H9 (cell line): ENCODE data around the gene RPS19BP1. TPM values are rescaled to one million over a fixed set of nuclear protein-coding genes. Genes with fewer than 3 reads are reported as not detected.

Experiments
- DNase-seq: peaks from one replicate; pipeline ENCODE4 v3.0.0-alpha.2; 2017
- H2AFZ ChIP-seq: one replicate; pipeline ENCODE4 v1.6.1; 2013; ENCODE audit warnings: mild to moderate bottlenecking, low read length, control low read depth, moderate library complexity
- H2AK5ac ChIP-seq: 2 replicates; pipeline ENCODE4 v1.6.1; 2013; ENCODE audit warnings: low read length, control low read depth, mixed read lengths; ENCODE audit not compliant: insufficient read length
- H2BK120ac ChIP-seq: one replicate; pipeline ENCODE4 v1.6.1; 2013; ENCODE audit warnings: low read depth, mild to moderate bottlenecking, low read length, control low read depth, inconsistent platforms; ENCODE audit not compliant: poor library complexity, severe bottlenecking
- H2BK12ac ChIP-seq: 2 replicates; pipeline ENCODE4 v1.6.1; 2013; ENCODE audit warnings: low read length, control low read depth, mixed read lengths, low read depth; ENCODE audit not compliant: insufficient read length
- H2BK15ac ChIP-seq: 2 replicates; pipeline ENCODE4 v1.6.1; 2013; ENCODE audit warnings: low read depth, low read length, control low read depth
- H2BK20ac ChIP-seq: one replicate; pipeline ENCODE4 v1.6.1; 2013; ENCODE audit warnings: low read depth, mild to moderate bottlenecking, low read length, control low read depth, inconsistent platforms; ENCODE audit not compliant: poor library complexity, severe bottlenecking
- H2BK5ac ChIP-seq: 2 replicates; pipeline ENCODE4 v1.6.1; 2013; ENCODE audit warnings: low read length, control low read depth, mixed read lengths; ENCODE audit not compliant: insufficient read length
- H3K14ac ChIP-seq: 2 replicates; pipeline ENCODE4 v1.6.1; 2013; ENCODE audit warnings: low read length, control low read depth; ENCODE audit not compliant: insufficient read depth
- H3K18ac ChIP-seq: 2 replicates; pipeline ENCODE4 v1.6.1; 2013; ENCODE audit warnings: low read depth, mild to moderate bottlenecking, mixed read lengths, low read length, control low read depth; ENCODE audit not compliant: insufficient read length
- H3K23ac ChIP-seq: 2 replicates; pipeline ENCODE4 v1.6.1; 2013; ENCODE audit warnings: low read length, control low read depth, mixed read lengths, low read depth; ENCODE audit not compliant: insufficient read length
- H3K23me2 ChIP-seq: 2 replicates; pipeline ENCODE4 v1.6.1; 2013; ENCODE audit warnings: low read depth, mild to moderate bottlenecking, mixed read lengths, low read length, control low read depth; ENCODE audit not compliant: insufficient read length, poor library complexity, severe bottlenecking
- H3K27ac ChIP-seq: 2 replicates; pipeline ENCODE4 v1.5.1; 2013; ENCODE audit warnings: low read length, control low read depth, mixed read lengths, low read depth; ENCODE audit not compliant: insufficient read length
- H3K27me3 ChIP-seq: 2 replicates; pipeline ENCODE4 v1.6.1; 2013; ENCODE audit warnings: low read length, control low read depth, inconsistent platforms; ENCODE audit not compliant: insufficient read depth
- H3K4ac ChIP-seq: 2 replicates; pipeline ENCODE4 v1.6.1; 2013; ENCODE audit warnings: low read depth, mild to moderate bottlenecking, control low read depth, inconsistent platforms, low read length, moderate library complexity
- H3K4me1 ChIP-seq: 2 replicates; pipeline ENCODE4 v1.6.1; 2013; ENCODE audit warnings: low read length, control low read depth, inconsistent platforms; ENCODE audit not compliant: insufficient read depth
- H3K4me2 ChIP-seq: 2 replicates; pipeline ENCODE4 v1.6.1; 2013; ENCODE audit warnings: low read length, control low read depth, mixed read lengths; ENCODE audit not compliant: insufficient read length, insufficient read depth
- H3K56ac ChIP-seq: 2 replicates; pipeline ENCODE4 v1.6.1; 2013; ENCODE audit warnings: low read depth, mild to moderate bottlenecking, mixed read lengths, low read length, control low read depth; ENCODE audit not compliant: insufficient read length
- H3K79me1 ChIP-seq: 2 replicates; pipeline ENCODE4 v1.6.1; 2013; ENCODE audit warnings: low read depth, mild to moderate bottlenecking, moderate library complexity, low read length, control low read depth, inconsistent platforms; ENCODE audit not compliant: insufficient read depth, poor library complexity, severe bottlenecking
- H3K79me2 ChIP-seq: 2 replicates; pipeline ENCODE4 v1.6.1; 2013; ENCODE audit warnings: low read length, control low read depth, inconsistent platforms; ENCODE audit not compliant: insufficient read depth
- H3K9ac ChIP-seq: 2 replicates; pipeline ENCODE4 v1.6.1; 2013; ENCODE audit warnings: low read length, control low read depth, mixed read lengths; ENCODE audit not compliant: insufficient read length; ENCODE audit errors: extremely low read depth
- H3K9me3 ChIP-seq: one replicate; pipeline ENCODE4 v1.6.1; 2013; ENCODE audit warnings: low read depth, low read length, inconsistent platforms; ENCODE audit not compliant: control insufficient read depth
- H3T11ph ChIP-seq: one replicate; pipeline ENCODE4 v1.6.1; 2013; ENCODE audit warnings: mild to moderate bottlenecking, low read length, control low read depth, inconsistent platforms
- H4K20me1 ChIP-seq: one replicate; pipeline ENCODE4 v1.6.1; 2013; ENCODE audit not compliant: control insufficient read depth, insufficient read length, insufficient read depth
- H4K5ac ChIP-seq: 2 replicates; pipeline ENCODE4 v1.6.1; 2013; ENCODE audit warnings: low read depth, mild to moderate bottlenecking, mixed read lengths, low read length, control low read depth; ENCODE audit not compliant: insufficient read length
- H4K8ac ChIP-seq: replicated peaks from 2 replicates; pipeline ENCODE4 v1.6.1; 2013; ENCODE audit warnings: low read length, control low read depth, mixed read lengths, low read depth; ENCODE audit not compliant: insufficient read length
- H4K91ac ChIP-seq: 2 replicates; pipeline ENCODE4 v1.6.1; 2013; ENCODE audit warnings: low read depth, mild to moderate bottlenecking, moderate library complexity, mixed read lengths, low read length, control low read depth; ENCODE audit not compliant: insufficient read length
- H3K27ac Mint-ChIP-seq, 3 experiments: 2 replicates in 2 of 3; 3 replicates in 1 of 3; pipeline ENCODE4 v1.8.0; 2020 to 2021; ENCODE audit warnings: mixed read lengths in 3 of 3, mild to moderate bottlenecking in 1 of 3, moderate library complexity in 1 of 3
- H3K27me3 Mint-ChIP-seq: 2 replicates; pipeline ENCODE4 v1.8.0; 2021; ENCODE audit warnings: low read depth, mild to moderate bottlenecking, moderate library complexity, mixed read lengths
- H3K36me3 Mint-ChIP-seq, 3 experiments: 2 replicates in 2 of 3; 3 replicates in 1 of 3; pipeline ENCODE4 v1.8.0; 2020 to 2021; ENCODE audit warnings: low read depth in 3 of 3, mixed read lengths in 3 of 3; ENCODE audit not compliant: insufficient read depth in 1 of 3
- H3K4me1 Mint-ChIP-seq, 2 experiments: 2 replicates each; pipeline ENCODE4 v1.8.0; 2020; ENCODE audit warnings: mixed read lengths in 2 of 2
- H3K4me3 Mint-ChIP-seq, 2 experiments: 2 replicates in 1 of 2; 3 replicates in 1 of 2; pipeline ENCODE4 v1.8.0; 2020 to 2021; ENCODE audit warnings: mild to moderate bottlenecking in 2 of 2, mixed read lengths in 2 of 2, moderate library complexity in 1 of 2
- H3K9me3 Mint-ChIP-seq, 2 experiments: 2 replicates in 1 of 2; 3 replicates in 1 of 2; pipeline ENCODE4 v1.8.0; 2020; ENCODE audit warnings: mild to moderate bottlenecking in 2 of 2, mixed read lengths in 2 of 2, moderate library complexity in 1 of 2
- CTCF ChIP-seq: fragments of 200-600 bp; sonication (generic); conservative IDR thresholded peaks from 3 replicates; pipeline ENCODE4 v1.8.0; 2021; ENCODE audit warnings: antibody characterized with exemption, mild to moderate bottlenecking
- WGBS: extraction: QIAGEN DNeasy Blood & Tissue Kit; methylation state at CpG from one replicate; pipeline ENCODE4 v1.1.7; 2013; ENCODE audit warnings: missing lambda C conversion rate, low lambda C conversion rate, mixed read lengths; ENCODE audit not compliant: insufficient read length; ENCODE audit errors: extremely low coverage; 5-methylcytosine and 5-hydroxymethylcytosine counted together
- total RNA-seq: library from RNA; stranded (reverse); gene quantifications from 2 replicates; pipeline ENCODE4 v1.2.1, GENCODE V29; 2021

The RPS19BP1 gene
- total RNA-seq, 1 experiment from 2014 or later, result 65.0 TPM

GRCh38 chr22:39576027-39576426 is 43.5 kb upstream of the RPS19BP1 start:
- Histone ChIP-seq H3K14ac (no peak overlapping the region), H2BK15ac (no peak overlapping the region), H3K18ac (no peak overlapping the region), H3K23me2 (no peaks in the 10 kb centered on the region), H2AFZ (no peak overlapping the region), H2BK12ac (no peak overlapping the region), H3K9ac (no peak overlapping the region), H2BK5ac (no peak overlapping the region), H3K9me3 (no peaks in the 10 kb centered on the region), H4K8ac (no peak overlapping the region), H2AK5ac (no peak overlapping the region), H3K4me2 (no peak overlapping the region), H3K56ac (no peak overlapping the region), H4K5ac (no peak overlapping the region), H3K27me3 (no peaks in the 10 kb centered on the region), H2BK20ac (no peak overlapping the region), H4K91ac (no peak overlapping the region), H3K4ac (no peak overlapping the region), H3K79me1 (no peaks in the 10 kb centered on the region), H2BK120ac (no peak overlapping the region), H3T11ph (no peak overlapping the region), H4K20me1 (no peaks in the 10 kb centered on the region), H3K79me2 (no peaks in the 10 kb centered on the region), H3K4me1 (no peaks in the 10 kb centered on the region), H3K27ac (no peak overlapping the region), H3K23ac (no peak overlapping the region)
- TF ChIP-seq CTCF, result no peak
- DNase-seq, result no peak
- Mint-ChIP-seq H3K27me3 (peaks cover 24% of the 10 kb centered on the region), H3K36me3 (no peaks in the 10 kb centered on the region; a peak in 1 of 7 replicates), H3K27ac (no peak overlapping the region), H3K4me3 (no peak overlapping the region), H3K4me1 (peaks cover 8 to 17% of the 10 kb centered on the region in 2 experiments), H3K9me3 (no peaks in the 10 kb centered on the region)
- no CpG with 5 or more reads among the region's 4 CpGs for WGBS
